T-helper 2 cell treated with Interferon-gamma antibody and Interleukin-4, amounts not matched to agents 5 μg/mL and 100 μg/mL, for 36 hours (primary cell): Measurements from ENCODE around the gene DLEC1.
"Not testable (repeated sequence)": the region's sequence is repeated elsewhere in the genome, so short reads cannot be mapped to it uniquely, and the experiment has no call there.

Experiments used
- DNase-seq: peaks from one replicate; pipeline ENCODE4 v3.0.0; 2021; ENCODE audit warnings: low spot score
- H3K27ac Mint-ChIP-seq: one replicate; pipeline ENCODE4 v1.8.0; 2021; ENCODE audit warnings: mild to moderate bottlenecking, mixed read lengths
- H3K27me3 Mint-ChIP-seq: one replicate; pipeline ENCODE4 v1.8.0; 2021; ENCODE audit warnings: low read depth, mixed read lengths
- H3K36me3 Mint-ChIP-seq: one replicate; pipeline ENCODE4 v1.8.0; 2021; ENCODE audit warnings: low read depth, mixed read lengths
- H3K4me1 Mint-ChIP-seq: one replicate; pipeline ENCODE4 v1.8.0; 2021; ENCODE audit warnings: low read depth, mixed read lengths
- H3K4me3 Mint-ChIP-seq: one replicate; pipeline ENCODE4 v1.8.0; 2022; ENCODE audit warnings: mild to moderate bottlenecking, moderate library complexity, mixed read lengths
- H3K9me3 Mint-ChIP-seq: one replicate; pipeline ENCODE4 v1.8.0; 2021; ENCODE audit warnings: mixed read lengths

The DLEC1 gene

GRCh38 chr3:38124324-38125122 lies 85.5 kb downstream of the DLEC1 start:
- no peak for DNase-seq
- Mint-ChIP-seq H3K4me1 (peaks cover 4% of the 10 kb centered on the region), H3K9me3 (no peaks in the 10 kb centered on the region), H3K27ac (no peak overlapping the region), H3K27me3 (no peaks in the 10 kb centered on the region), H3K4me3 (no peak overlapping the region), H3K36me3 (peaks cover 59% of the 10 kb centered on the region)

GRCh38 chr3:38125305-38126120 lies 86.5 kb downstream of the DLEC1 start:
- DNase-seq = no peak
- Mint-ChIP-seq H3K27me3 (no peaks in the 10 kb centered on the region), H3K36me3 (peaks cover 59% of the 10 kb centered on the region), H3K9me3 (no peaks in the 10 kb centered on the region), H3K27ac (no peak overlapping the region), H3K4me3 (no peak overlapping the region), H3K4me1 (peaks cover 7% of the 10 kb centered on the region)

GRCh38 chr3:38126121-38126892 lies 87.3 kb downstream of the DLEC1 start:
- peaks cover 63% of the 10 kb centered on the region for H3K36me3 Mint-ChIP-seq
- H3K27ac Mint-ChIP-seq = no peak overlapping the region

GRCh38 chr3:38127611-38128302 lies 88.7 kb downstream of the DLEC1 start:
- Mint-ChIP-seq H3K4me3 (no peak overlapping the region), H3K9me3 (no peaks in the 10 kb centered on the region), H3K27me3 (no peaks in the 10 kb centered on the region), H3K27ac (peak overlapping the region; percentile 12), H3K4me1 (peaks cover 8% of the 10 kb centered on the region), H3K36me3 (peaks cover 72% of the 10 kb centered on the region)
- DNase-seq = no peak

More at GRCh38 chr3:38126121-38126892, 87.3 kb downstream of the DLEC1 start:
- no peak for DNase-seq
- H3K9me3 Mint-ChIP-seq = no peaks in the 10 kb centered on the region
- peaks cover 8% of the 10 kb centered on the region for H3K4me1 Mint-ChIP-seq
- H3K4me3 Mint-ChIP-seq = no peak overlapping the region
- no peaks in the 10 kb centered on the region for H3K27me3 Mint-ChIP-seq

GRCh38 chr3:38128303-38128655 lies 89.3 kb downstream of the DLEC1 start:
- H3K36me3 Mint-ChIP-seq = peaks cover 72% of the 10 kb centered on the region
- no peak overlapping the region for H3K27ac Mint-ChIP-seq
- H3K4me3 Mint-ChIP-seq = no peak overlapping the region

GRCh38 chr3:38129058-38129457 lies 90.0 kb downstream of the DLEC1 start:
- H3K27ac Mint-ChIP-seq = no peak overlapping the region
- H3K4me1 Mint-ChIP-seq = peaks cover 15% of the 10 kb centered on the region
- H3K36me3 Mint-ChIP-seq = peaks cover 75% of the 10 kb centered on the region

More at GRCh38 chr3:38128303-38128655, 89.3 kb downstream of the DLEC1 start:
- DNase-seq = no peak
- peaks cover 11% of the 10 kb centered on the region for H3K4me1 Mint-ChIP-seq
- H3K9me3 Mint-ChIP-seq = no peaks in the 10 kb centered on the region
- H3K27me3 Mint-ChIP-seq = no peaks in the 10 kb centered on the region

GRCh38 chr3:38130631-38131065 lies 91.6 kb downstream of the DLEC1 start:
- DNase-seq = no peak
- Mint-ChIP-seq H3K27me3 (no peaks in the 10 kb centered on the region), H3K4me1 (peaks cover 26% of the 10 kb centered on the region), H3K9me3 (no peaks in the 10 kb centered on the region), H3K27ac (no peak overlapping the region), H3K36me3 (peaks cover 73% of the 10 kb centered on the region), H3K4me3 (no peak overlapping the region)

More at GRCh38 chr3:38129058-38129457, 90.0 kb downstream of the DLEC1 start:
- no peaks in the 10 kb centered on the region for H3K9me3 Mint-ChIP-seq
- no peak for DNase-seq
- H3K4me3 Mint-ChIP-seq = no peak overlapping the region
- H3K27me3 Mint-ChIP-seq = no peaks in the 10 kb centered on the region

GRCh38 chr3:38131621-38132369 lies 92.8 kb downstream of the DLEC1 start:
- Mint-ChIP-seq H3K27me3 (no peaks in the 10 kb centered on the region), H3K36me3 (peaks cover 71% of the 10 kb centered on the region), H3K4me1 (peaks cover 33% of the 10 kb centered on the region), H3K9me3 (no peaks in the 10 kb centered on the region), H3K4me3 (no peak overlapping the region), H3K27ac (no peak overlapping the region)
- no peak for DNase-seq

GRCh38 chr3:38133209-38133556 lies 94.2 kb downstream of the DLEC1 start:
- no peak overlapping the region for H3K27ac Mint-ChIP-seq
- H3K4me3 Mint-ChIP-seq = no peak overlapping the region
- H3K9me3 Mint-ChIP-seq = no peaks in the 10 kb centered on the region
- H3K36me3 Mint-ChIP-seq = peaks cover 61% of the 10 kb centered on the region
- H3K27me3 Mint-ChIP-seq = no peaks in the 10 kb centered on the region
- no peak for DNase-seq
- H3K4me1 Mint-ChIP-seq = peaks cover 39% of the 10 kb centered on the region

- H3K4me1 Mint-ChIP-seq = peaks cover 41% of the 10 kb centered on the region
- H3K27ac Mint-ChIP-seq = peak overlapping the region; percentile 22
- no peak for DNase-seq
- no peaks in the 10 kb centered on the region for H3K9me3 Mint-ChIP-seq
- no peaks in the 10 kb centered on the region for H3K27me3 Mint-ChIP-seq
- peak overlapping the region; percentile 32 for H3K4me3 Mint-ChIP-seq
- H3K36me3 Mint-ChIP-seq = peaks cover 60% of the 10 kb centered on the region
Measured at GRCh38 chr3:38133557-38134405, 94.8 kb downstream of the DLEC1 start.

- Mint-ChIP-seq H3K27ac (peak overlapping the region; percentile 22), H3K4me3 (peak overlapping the region; percentile 91), H3K4me1 (peaks cover 44% of the 10 kb centered on the region), H3K36me3 (peaks cover 53% of the 10 kb centered on the region)
- not testable (repeated sequence) for H3K27me3 Mint-ChIP-seq, H3K9me3 Mint-ChIP-seq, DNase-seq
Measured at GRCh38 chr3:38134517-38135143, 95.6 kb downstream of the DLEC1 start.
